HepG2 (cell line): ENCODE data around the gene STKLD1. TPM values are rescaled to one million over a fixed set of nuclear protein-coding genes. Genes with fewer than 3 reads are reported as not detected.

Source experiments
- ARID3A ChIP-seq: IDR thresholded peaks from 2 replicates; pipeline ENCODE4 v1.6.1; 2012; ENCODE audit warnings: low read depth, low read length, improper control_type of control experiment
- BCLAF1 ChIP-seq: fragments of 450-650 bp; IDR thresholded peaks from 2 replicates; pipeline ENCODE4 v1.6.1; 2017; ENCODE audit warnings: mild to moderate bottlenecking
- CREB1 ChIP-seq, 2 experiments: fragments of 450-650 bp in 1 of 2; IDR thresholded peaks; 2 replicates each; pipeline ENCODE4 v1.6.1; 2016 to 2017; ENCODE audit warnings: control low read depth in 1 of 2, mild to moderate bottlenecking in 1 of 2, missing compliant biosample characterization in 1 of 2, missing genetic modification characterization in 1 of 2
- FOXC1 ChIP-seq: sonication (generic); formaldehyde crosslinking; IDR thresholded peaks from 2 replicates; pipeline ENCODE4 v1.8.0; 2022; ENCODE audit warnings: mild to moderate bottlenecking, missing genetic modification reagents, borderline replicate concordance
- GTF2F1 ChIP-seq: fragments of 150-350 bp; IDR thresholded peaks from 2 replicates; pipeline ENCODE4 v1.6.1; 2014; ENCODE audit warnings: low read length
- LBX2 ChIP-seq: sonication (generic); formaldehyde crosslinking; IDR thresholded peaks from 2 replicates; pipeline ENCODE4 v1.5.0; 2020; ENCODE audit warnings: missing genetic modification reagents, mild to moderate bottlenecking, borderline replicate concordance
- MAX ChIP-seq: IDR thresholded peaks from 2 replicates; pipeline ENCODE4 v1.6.1; 2012; ENCODE audit warnings: inconsistent platforms
- NR3C1 ChIP-seq: sonication (generic); formaldehyde crosslinking; IDR thresholded peaks from 2 replicates; pipeline ENCODE4 v1.4.0; 2020; ENCODE audit warnings: missing genetic modification reagents
- ZBTB26 ChIP-seq: IDR thresholded peaks from 2 replicates; pipeline ENCODE4 v1.6.1; 2016; ENCODE audit warnings: missing compliant biosample characterization, missing genetic modification reagents, borderline replicate concordance
- ZNF263 ChIP-seq: sonication (generic); formaldehyde crosslinking; IDR thresholded peaks from 2 replicates; pipeline ENCODE4 v1.4.0; 2020; ENCODE audit warnings: missing genetic modification reagents
- ZNF343 ChIP-seq: sonication (generic); formaldehyde crosslinking; IDR thresholded peaks from 2 replicates; pipeline ENCODE4 v1.4.0; 2020; ENCODE audit warnings: mild to moderate bottlenecking, missing genetic modification reagents
- ZNF740 ChIP-seq: sonication (generic); formaldehyde crosslinking; IDR thresholded peaks from 2 replicates; pipeline ENCODE4 v1.4.0; 2020; ENCODE audit warnings: missing genetic modification reagents
- ZSCAN22 ChIP-seq: sonication (generic); formaldehyde crosslinking; IDR thresholded peaks from 2 replicates; pipeline ENCODE4 v1.4.0; 2020; ENCODE audit warnings: mild to moderate bottlenecking, missing genetic modification reagents
- polyA plus RNA-seq, 8 experiments: library from polyadenylated mRNA; depleted of rRNA in 3 of 8; stranded (reverse) in 7 of 8; unstranded in 1 of 8; fragments of >200 nt; fragmentation: Illumina TruSeq in 4 of 8; extraction: Trizol in 4 of 8; gene quantifications; 2 replicates each; pipeline versions ENCODE4 v1.2.1 to v1.2.3, GENCODE V29; 2011 to 2016; ENCODE audit warnings: low read depth in 4 of 8, missing spikeins in 1 of 8, mixed read lengths in 1 of 8; ENCODE audit not compliant: insufficient read depth in 1 of 8
- total RNA-seq, 5 experiments: library from RNA; depleted of rRNA; stranded (reverse); fragments of >200 nt; fragmentation: Illumina TruSeq; extraction: Trizol; gene quantifications; 2 replicates each; pipeline ENCODE4 v1.2.3, GENCODE V29; 2016; ENCODE audit warnings: low read depth in 1 of 5
- TF ChIP-seq, protein P1 (sequence below): sonication (generic); formaldehyde crosslinking; IDR thresholded peaks from 2 replicates; pipeline ENCODE4 v1.4.0; 2020; ENCODE audit warnings: mild to moderate bottlenecking, missing genetic modification reagents
- TF ChIP-seq, protein P2 (sequence below): sonication (generic); formaldehyde crosslinking; IDR thresholded peaks from 2 replicates; pipeline ENCODE4 v1.9.0; 2022; ENCODE audit warnings: missing genetic modification reagents, mild to moderate bottlenecking, borderline replicate concordance
- TF ChIP-seq, protein P3 (sequence below): fragments of 450-650 bp; IDR thresholded peaks from 2 replicates; pipeline ENCODE4 v1.6.1; 2017

The STKLD1 gene
- total and polyA plus RNA-seq, 2 of the 13 experiments (the other 11 are each of a cell fraction or from before 2014, with no cell fraction given), result 1.5 to 2.2 TPM

DNA sequence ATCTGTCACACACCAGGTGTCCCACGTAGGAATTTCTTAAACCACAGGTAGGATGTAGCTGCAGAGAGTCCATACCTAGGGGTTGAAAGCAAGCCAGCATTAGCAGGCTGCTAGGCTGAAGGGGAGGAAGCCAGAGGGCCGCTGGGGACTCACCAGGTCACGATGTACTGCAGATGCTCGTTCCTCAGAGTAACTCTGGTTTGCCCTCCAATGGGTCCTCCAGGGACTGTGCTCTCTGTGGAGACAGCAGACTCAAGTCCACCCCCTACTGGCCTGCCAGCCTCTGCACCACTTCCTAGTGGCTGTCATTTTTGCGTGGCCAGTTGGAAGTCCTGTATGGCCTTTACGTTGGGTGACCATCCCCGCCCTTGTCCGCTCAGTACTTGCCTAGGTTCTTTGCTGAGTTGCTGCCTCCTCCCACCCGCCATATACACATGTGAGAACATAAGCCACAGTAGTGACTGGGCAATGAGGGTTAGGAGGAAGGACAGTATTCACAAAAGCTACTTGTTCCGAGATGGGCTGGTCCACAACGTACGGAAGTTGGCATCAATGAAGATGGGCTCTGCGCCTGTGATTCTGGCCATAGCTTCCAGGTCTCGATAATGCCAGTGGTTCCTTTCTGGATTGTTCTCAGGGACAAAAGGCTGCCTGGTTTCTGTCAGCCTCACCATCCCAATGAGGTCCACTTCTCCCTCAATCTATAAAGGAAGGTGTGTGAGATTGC, 24.1 kb upstream of the STKLD1 start (continued):
- TF ChIP-seq, protein P1, sequence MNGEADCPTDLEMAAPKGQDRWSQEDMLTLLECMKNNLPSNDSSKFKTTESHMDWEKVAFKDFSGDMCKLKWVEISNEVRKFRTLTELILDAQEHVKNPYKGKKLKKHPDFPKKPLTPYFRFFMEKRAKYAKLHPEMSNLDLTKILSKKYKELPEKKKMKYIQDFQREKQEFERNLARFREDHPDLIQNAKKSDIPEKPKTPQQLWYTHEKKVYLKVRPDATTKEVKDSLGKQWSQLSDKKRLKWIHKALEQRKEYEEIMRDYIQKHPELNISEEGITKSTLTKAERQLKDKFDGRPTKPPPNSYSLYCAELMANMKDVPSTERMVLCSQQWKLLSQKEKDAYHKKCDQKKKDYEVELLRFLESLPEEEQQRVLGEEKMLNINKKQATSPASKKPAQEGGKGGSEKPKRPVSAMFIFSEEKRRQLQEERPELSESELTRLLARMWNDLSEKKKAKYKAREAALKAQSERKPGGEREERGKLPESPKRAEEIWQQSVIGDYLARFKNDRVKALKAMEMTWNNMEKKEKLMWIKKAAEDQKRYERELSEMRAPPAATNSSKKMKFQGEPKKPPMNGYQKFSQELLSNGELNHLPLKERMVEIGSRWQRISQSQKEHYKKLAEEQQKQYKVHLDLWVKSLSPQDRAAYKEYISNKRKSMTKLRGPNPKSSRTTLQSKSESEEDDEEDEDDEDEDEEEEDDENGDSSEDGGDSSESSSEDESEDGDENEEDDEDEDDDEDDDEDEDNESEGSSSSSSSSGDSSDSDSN (CRISPR knock-in tag), result 0 out of 2 replicates have a peak, but pooled peaks have one; percentile 17
- TF ChIP-seq, protein P2, sequence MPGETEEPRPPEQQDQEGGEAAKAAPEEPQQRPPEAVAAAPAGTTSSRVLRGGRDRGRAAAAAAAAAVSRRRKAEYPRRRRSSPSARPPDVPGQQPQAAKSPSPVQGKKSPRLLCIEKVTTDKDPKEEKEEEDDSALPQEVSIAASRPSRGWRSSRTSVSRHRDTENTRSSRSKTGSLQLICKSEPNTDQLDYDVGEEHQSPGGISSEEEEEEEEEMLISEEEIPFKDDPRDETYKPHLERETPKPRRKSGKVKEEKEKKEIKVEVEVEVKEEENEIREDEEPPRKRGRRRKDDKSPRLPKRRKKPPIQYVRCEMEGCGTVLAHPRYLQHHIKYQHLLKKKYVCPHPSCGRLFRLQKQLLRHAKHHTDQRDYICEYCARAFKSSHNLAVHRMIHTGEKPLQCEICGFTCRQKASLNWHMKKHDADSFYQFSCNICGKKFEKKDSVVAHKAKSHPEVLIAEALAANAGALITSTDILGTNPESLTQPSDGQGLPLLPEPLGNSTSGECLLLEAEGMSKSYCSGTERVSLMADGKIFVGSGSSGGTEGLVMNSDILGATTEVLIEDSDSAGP (CRISPR knock-in tag), result peak; percentile 80
- no peak for TF ChIP-seq ZNF740
- TF ChIP-seq LBX2 (CRISPR knock-in tag), result no peak
- no peak for TF ChIP-seq ZBTB26 (CRISPR knock-in tag)
- TF ChIP-seq, protein P3, sequence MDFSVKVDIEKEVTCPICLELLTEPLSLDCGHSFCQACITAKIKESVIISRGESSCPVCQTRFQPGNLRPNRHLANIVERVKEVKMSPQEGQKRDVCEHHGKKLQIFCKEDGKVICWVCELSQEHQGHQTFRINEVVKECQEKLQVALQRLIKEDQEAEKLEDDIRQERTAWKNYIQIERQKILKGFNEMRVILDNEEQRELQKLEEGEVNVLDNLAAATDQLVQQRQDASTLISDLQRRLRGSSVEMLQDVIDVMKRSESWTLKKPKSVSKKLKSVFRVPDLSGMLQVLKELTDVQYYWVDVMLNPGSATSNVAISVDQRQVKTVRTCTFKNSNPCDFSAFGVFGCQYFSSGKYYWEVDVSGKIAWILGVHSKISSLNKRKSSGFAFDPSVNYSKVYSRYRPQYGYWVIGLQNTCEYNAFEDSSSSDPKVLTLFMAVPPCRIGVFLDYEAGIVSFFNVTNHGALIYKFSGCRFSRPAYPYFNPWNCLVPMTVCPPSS, result no peak
- TF ChIP-seq BCLAF1, result no peak
- TF ChIP-seq GTF2F1, result no peak
- TF ChIP-seq MAX, result no peak
- TF ChIP-seq ZNF343 (CRISPR knock-in tag), result no peak
- peak; percentile 96 for TF ChIP-seq ZNF263 (CRISPR knock-in tag)
- no peak for TF ChIP-seq CREB1 (IDR thresholded peaks at IDR 0.05)
- TF ChIP-seq CREB1 (CRISPR knock-in tag; IDR thresholded peaks at IDR 0.05), result no peak
- TF ChIP-seq ZSCAN22 (CRISPR knock-in tag), result no peak
- no peak for TF ChIP-seq FOXC1
- TF ChIP-seq NR3C1, result no peak
- TF ChIP-seq ARID3A, result no peak
